ENCODE results near the gene DUS1L.

- TF ChIP-seq CTCF (IDR thresholded peaks at IDR 0.05; ENCODE audit: low read depth, low read length, poor library complexity, severe bottlenecking) (no peak), EZH2phosphoT487 (IDR thresholded peaks at IDR 0.05; ENCODE audit: borderline replicate concordance, low read length) (no peak)
These were observed 52.3 kb downstream of the DUS1L start for GRCh38 chr17:82013341-82013740.

Data from DOHH2 (cell line).